ENCODE data around the gene LRRC63.

LRRC63 gene

GRCh38 chr13:46315036-46315435, 103.3 kb downstream of the LRRC63 start:
- DNase-seq: no peak

GRCh38 chr13:46315491-46316075, 103.9 kb downstream of the LRRC63 start:
- no peak for DNase-seq

GRCh38 chr13:46317120-46317519, 105.4 kb downstream of the LRRC63 start:
- DNase-seq: no peak

- no peak for DNase-seq
Observed at GRCh38 chr13:46318986-46319385, 107.3 kb downstream of the LRRC63 start.

GRCh38 chr13:46320406-46320805, 108.7 kb downstream of the LRRC63 start:
- no peak for DNase-seq

- no peak for DNase-seq
Observed at GRCh38 chr13:46320821-46321220, 109.1 kb downstream of the LRRC63 start.

GRCh38 chr13:46321494-46322225, 109.9 kb downstream of the LRRC63 start:
- DNase-seq: peak; percentile 72

- no peak for DNase-seq
Observed at GRCh38 chr13:46324976-46325375, 113.2 kb downstream of the LRRC63 start.
